HL-60/S4 treated with retinoic acid at 250 ng/mL for 4 days and 3 days (cell line): Measurements from ENCODE around the gene DISP1.

Experiments
- in situ Hi-C: fragments of 300-500 bp; cut with MboI; formaldehyde crosslinking; loops from 2 replicates; pipeline ENCODE4 v1.7.0; 2022; ENCODE audit warnings: low sequenced_read_pairs

Gene DISP1

GRCh38 chr1:222791006-222791710 is 23.7 kb upstream of the DISP1 start:
- in situ Hi-C loops: no loop called here

DNA sequence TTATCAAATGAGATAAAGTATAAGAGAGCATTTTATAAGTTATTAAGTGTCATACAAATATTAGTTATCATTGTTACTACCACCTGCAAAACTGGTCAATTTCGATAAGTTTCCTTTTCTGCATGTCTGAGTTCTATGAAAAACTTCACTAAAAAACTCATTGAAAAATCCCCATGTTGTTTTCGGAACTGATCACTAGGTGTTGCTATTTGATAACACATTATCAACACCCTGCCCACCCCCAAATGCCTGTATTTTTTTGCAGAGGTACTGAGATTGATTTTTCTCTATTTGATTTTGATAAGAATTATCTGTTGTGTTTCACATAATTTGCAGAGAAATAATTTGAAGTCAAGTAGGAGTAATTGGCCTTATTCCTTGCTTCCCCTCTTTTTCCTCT is 22.1 kb upstream of the DISP1 start:
- in situ Hi-C loops: no loop called here

DNA sequence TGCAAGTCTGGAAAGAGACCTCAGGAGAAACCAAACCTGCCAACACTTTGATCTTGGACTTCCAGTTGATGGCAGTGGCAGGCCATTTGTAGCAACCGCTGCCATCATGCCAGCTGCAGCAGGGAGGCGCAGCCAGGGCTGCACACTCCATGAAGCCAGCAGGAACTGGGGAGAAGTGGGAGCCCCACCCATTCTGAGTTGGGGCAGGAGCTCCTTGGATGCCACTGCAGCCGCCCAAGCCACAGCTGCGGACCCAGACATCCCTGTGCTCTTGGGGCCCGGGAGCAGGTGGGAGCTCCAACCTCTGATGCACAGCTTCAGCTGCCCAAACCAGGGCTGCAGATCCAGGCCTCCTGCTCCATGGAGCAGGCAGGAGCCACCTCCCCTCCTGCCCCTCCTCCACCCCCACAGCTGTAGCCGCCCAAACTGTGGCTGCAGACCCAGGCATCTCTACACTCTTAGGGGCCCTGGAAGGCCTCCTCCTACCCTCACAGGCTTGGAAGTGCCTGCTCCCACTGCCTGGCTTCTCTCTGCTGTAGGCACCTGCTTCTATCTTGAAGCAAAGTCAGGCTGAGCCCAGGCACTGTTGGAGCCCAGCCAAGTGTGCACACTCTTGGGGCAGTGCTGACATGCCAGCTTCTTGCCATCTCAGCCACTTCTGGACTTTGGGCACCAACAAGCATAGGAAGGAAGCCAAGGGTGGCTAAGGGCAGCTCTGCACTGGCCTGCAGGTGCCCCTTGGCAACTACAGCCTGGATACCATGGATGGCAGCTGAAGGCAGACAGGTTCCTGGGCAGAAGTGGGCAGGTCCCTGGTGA is 20.0 kb upstream of the DISP1 start:
- in situ Hi-C loops: no loop called here

GRCh38 chr1:222798116-222798515 is 16.7 kb upstream of the DISP1 start:
- in situ Hi-C loops: no loop called here

DNA sequence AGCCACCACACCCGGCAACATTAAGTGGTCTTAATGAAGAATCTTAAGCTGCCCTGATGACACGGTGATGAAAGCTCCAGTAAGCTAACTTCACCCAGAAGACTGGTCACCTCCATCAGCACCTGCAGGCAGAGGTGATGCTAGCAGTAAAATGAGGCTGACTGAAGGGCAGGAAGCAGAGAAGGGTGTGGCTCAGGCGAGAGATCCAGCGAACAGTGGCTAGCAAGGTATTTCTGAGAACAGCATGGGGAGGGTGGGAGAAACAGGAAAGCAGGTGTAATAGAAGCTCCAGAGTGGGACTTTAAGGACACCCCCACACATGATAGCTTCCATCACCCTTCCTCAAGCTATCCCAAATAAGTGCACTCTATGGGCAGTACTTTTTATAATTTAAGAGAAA is 15.9 kb upstream of the DISP1 start:
- in situ Hi-C loops: no loop called here

DNA sequence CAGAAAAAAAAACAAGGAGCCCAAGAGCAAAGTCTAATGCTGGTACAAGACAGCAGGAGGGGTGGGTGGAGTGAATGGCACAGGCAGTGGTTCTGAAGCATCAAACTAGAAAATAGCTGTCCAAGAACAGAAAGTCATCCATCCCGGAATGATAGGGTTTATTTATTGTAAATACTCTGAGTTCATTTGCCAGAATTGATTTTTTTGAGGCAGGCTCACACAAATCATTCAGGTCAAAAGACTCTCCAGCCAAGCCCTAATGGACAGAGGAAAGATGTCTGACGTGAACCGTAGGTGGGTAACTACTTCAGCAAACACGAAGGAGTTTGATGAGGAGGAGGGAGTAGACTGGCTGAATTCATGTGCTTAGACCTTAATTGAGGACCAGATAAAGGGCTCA is 13.8 kb upstream of the DISP1 start:
- in situ Hi-C loops: no loop called here

DNA sequence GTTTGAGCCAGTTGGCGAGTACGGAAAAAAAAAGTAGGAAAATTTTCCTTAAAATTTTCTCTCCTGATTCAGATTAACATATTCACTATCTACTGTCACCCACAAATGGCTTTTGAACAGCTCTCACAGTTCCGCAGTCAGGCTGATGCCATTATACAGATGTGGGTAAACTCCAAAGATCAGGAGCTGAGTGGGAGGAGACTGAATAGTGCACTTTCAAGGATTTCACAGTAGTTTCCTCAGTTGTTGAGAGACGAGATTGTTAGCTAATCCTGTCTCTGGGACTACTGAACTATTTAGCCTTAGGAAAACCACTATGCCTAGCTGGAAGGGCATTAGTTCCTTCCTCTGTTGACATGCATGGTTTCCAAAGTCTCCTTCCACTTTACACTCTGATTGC is 3.2 kb upstream of the DISP1 start:
- in situ Hi-C loops: no loop called here

GRCh38 chr1:222813866-222814535 is 838 bp upstream of the DISP1 start:
- in situ Hi-C loops: no loop called here

GRCh38 chr1:222815440-222815765 is 564 bp downstream of the DISP1 start:
- in situ Hi-C loops: no loop called here

DNA sequence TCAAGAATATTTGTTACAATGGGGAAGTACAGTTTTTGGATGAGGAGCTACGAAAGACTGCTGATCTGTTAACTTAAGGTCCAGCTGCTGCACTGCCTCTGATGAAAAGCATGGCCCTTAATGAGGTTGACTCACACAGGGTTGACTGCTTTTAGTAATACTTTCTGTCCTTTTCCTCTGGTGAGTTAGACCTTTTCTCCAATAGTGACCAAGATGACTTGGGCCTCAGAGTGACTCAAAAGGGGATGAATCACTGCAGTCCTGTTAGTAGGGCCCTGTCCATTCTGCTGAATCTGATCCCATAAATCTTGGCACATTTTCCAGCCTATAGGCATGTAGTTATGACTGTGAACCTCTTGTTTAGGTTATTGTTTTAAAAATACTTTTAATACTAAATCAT is 2.7 kb downstream of the DISP1 start:
- in situ Hi-C loops: no loop called here

DNA sequence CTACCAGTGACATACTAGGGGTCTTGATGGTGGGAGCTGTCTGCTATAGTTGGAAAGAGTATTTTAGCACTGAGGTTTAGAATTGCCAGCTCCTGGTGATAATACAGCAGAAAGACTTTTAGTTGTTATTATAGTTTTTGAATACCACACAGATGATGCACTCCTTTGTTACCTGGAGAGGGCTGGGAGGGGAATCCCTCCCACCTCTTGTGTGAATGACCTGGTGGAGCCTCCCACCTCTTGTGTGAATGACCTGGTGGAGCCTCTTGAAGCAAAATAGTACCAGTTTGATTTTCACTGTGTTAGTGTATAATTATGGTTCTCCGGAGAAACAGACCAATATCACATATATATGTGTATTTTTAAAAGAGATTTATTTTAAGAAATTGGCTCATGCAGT is 3.3 kb downstream of the DISP1 start:
- in situ Hi-C loops: no loop called here

GRCh38 chr1:222820171-222820712 is 5.4 kb downstream of the DISP1 start:
- in situ Hi-C loops: no loop called here

DNA sequence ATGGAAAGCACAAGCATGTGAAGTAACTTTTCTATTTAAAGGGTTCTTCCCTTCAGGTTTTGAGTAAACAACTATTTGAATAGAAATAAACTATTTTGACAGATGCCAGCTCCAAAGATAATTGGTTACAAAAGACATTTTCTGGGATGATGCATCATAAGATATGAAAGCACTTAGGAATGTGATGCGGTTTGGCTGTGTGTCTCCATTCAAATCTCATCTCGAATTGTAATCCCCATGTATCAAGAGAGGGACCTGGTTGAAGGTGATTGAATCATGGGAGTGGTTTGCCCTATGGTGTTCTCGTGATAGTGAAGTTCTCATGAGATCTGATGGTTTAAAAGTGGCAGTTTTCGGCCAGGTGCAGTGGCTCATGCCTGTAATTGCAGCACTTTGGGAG is 6.4 kb downstream of the DISP1 start:
- in situ Hi-C loops: no loop called here

DNA sequence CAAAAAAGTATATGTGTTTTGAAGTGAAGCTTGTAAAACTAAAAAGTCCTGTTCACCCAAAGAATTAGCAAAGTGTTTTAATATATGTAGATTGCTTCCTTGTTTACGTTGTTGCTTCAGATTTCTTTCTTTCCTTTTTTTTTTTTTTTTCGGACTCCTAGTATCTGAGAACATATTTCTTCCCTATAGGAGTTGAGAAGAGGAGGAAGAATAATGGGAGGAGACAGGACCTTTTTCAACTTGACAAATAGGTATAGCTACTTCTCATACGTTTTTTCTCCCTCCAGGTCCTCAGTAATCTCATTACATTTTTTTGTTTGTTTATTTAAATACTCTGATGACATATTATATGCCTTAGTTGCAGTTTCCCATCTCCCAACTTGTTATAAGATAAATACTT is 8.9 kb downstream of the DISP1 start:
- in situ Hi-C loops: no loop called here

- in situ Hi-C loops: no loop called here
Measured at GRCh38 chr1:222824641-222825040, 9.8 kb downstream of the DISP1 start.

GRCh38 chr1:222828939-222829338 is 14.1 kb downstream of the DISP1 start:
- in situ Hi-C loops: no loop called here

- in situ Hi-C loops: no loop called here
Measured at GRCh38 chr1:222829868-222830267, 15.0 kb downstream of the DISP1 start.

- in situ Hi-C loops: no loop called here
Measured at GRCh38 chr1:222833356-222833876, 18.6 kb downstream of the DISP1 start.

DNA sequence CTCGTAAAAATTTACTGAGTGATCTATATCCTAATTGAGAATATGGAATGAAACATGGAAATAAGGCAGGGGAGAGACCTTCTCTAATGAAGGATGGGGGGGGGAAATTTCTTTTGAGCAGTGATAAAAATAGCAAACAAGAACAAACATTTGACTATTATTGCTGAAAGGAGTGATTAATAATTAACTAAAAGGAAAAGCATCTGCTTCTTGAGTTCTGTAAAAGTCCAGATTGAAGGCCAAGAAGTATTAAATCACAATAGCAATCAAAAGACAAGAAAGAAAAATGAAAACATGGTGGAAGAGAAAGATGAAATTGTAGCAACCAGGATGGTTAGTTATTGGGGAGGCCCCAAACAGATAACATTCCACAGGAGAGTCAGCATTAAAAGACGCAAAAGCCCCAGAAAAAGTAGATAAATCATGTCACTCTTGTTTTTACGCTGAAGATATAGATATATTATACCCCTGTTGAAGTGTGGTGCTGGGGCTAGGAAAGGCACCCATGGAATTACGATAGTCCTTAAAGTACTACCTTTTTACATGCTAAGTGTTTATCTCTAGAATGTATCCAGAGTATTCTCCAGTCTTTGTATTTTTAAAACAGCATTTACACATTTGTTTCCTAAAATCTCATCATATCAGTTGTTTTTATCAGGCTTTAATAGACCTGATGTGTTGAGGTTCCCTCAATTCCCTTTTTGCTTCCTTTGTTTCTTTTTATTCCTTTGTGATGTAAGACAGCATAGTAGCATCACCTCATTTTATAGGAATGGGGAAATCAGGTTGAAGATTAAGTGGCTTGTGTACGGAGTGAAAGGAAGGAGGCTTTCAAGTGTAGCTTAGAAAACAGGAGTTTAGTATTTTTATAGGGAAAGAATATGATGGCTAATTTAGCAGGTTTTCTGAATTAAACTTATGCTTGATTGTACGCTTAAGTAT is 28.9 kb downstream of the DISP1 start:
- in situ Hi-C loops: no loop called here

DNA sequence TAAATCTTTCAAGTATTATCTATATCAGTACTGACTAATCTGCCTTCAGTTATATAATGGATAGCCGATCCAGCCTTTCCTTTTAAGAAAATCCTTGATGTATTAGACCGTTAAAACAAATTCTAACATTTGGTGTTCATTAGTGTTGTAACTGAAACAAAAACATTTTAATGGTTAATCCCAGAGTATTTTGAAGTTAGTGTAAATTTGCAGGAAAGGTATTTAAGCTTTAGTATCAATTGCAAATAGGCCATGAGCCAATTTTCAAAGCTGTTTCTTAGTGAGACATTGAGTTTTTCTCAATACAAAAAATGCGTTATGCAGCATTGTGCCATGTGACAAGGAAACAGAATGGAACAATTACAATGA is 29.6 kb downstream of the DISP1 start:
- in situ Hi-C loops: no loop called here

- in situ Hi-C loops: no loop called here
Measured at GRCh38 chr1:222845763-222846162, 30.9 kb downstream of the DISP1 start.
